Jurkat, Clone E6-1 (cell line): ENCODE data around the gene AMDHD2.

Experiments used
- DNase-seq: peaks from one replicate; pipeline ENCODE4 v3.0.0-alpha.2; 2011; ENCODE audit warnings: low read depth, low spot score
- H3K4me3 ChIP-seq: 2 replicates; pipeline ENCODE4 v1.5.1; 2011; ENCODE audit warnings: mild to moderate bottlenecking, low read length, control low read depth, moderate library complexity

AMDHD2 gene

DNA sequence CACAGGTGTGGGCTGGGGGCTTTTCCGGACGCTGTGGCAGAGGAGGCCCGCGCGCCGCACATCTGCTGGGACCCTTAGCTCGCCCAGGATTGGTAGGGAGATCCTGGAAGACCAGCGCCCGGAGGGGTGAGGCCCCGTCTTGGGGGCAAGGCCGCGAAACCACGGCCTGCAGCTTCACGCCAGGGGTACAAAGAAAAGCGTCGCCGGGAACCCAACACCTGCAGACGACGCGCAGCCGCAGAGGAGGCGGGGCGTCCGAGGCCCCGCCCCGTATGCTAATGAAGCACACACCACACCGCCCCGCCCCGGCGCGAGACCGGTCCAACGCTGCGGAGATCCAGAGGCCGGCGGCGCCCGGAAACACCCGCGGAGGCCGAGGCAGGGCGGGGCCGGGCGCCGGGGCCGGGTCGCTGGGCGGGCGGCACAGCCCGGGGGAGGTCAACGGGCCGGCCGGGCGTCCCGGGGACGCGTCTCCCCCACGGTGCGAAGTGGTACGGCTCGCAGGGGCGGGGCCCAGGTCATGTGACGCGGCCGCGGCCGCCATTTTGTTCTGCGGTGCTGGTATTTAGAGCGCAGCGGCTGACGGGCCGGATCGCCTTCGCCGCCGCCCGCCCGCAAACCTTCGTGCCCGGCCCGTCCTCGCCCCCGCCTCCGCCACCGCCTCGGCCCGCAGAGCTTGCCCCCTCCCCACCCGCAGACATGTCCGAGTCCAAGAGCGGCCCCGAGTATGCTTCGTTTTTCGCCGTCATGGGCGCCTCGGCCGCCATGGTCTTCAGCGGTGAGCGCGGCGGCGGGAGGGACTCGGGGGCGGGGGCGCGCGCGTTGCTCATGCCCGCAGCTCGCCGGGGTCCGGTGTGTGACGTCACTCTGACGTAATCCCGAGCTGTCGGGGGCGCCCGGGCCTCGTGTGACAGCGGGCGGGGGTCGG, 6.5 kb upstream of the AMDHD2 start, which contains the start of gene ATP6V0C:
TSS of gene ATP6V0C (plus strand) at position 548 of the 928 bp plus-strand sequence. CDS start at position 700, 152 bp downstream.
- H3K4me3 ChIP-seq, result peak within 1 kb of the TSS; percentile 70
- peak; percentile 91 for DNase-seq

DNA sequence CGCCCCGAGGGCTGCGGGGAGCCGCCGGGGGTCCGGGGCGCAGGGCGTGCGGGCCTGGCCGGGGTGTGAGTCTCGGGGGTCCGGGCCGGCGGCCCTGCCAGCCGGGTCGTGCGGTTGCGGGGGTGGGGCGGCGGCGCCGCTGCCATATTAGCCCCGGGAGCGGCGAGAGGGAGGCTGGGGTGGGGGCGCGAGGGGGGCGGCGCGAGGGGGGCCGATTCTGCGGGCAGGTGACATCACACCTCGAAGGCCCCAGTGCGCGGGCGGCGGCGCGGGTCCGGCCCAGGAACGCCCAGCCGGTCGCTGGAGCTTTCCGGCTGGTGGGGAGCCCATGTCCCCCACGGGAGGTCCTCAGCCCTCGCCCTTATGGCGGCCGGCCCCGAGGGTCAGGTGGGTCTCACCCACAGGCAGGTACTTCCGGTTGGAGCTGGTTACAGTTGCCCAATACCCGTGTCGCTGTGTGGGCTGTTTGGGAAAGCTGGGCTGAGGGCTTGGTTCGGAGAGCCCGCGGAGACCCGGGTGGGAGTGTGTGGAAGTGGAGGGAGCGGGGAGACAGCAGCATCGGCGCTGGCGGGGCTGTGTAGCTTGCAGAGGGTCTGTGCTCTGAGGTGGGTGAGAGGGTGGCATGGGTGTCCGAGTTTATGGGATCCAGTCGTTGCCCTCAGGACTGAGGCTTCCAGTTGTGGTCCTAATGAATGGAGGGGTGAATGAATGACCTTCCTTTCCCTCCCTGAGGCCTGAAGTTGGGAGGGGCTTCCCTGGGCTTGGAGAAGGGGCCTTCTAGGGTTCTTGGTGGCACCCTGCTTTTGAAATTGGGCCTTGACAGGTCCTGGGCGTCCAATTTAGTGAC, 5.6 kb upstream of the AMDHD2 start:
- H3K4me3 ChIP-seq, result peak overlapping the region; percentile 70
- no peak for DNase-seq

DNA sequence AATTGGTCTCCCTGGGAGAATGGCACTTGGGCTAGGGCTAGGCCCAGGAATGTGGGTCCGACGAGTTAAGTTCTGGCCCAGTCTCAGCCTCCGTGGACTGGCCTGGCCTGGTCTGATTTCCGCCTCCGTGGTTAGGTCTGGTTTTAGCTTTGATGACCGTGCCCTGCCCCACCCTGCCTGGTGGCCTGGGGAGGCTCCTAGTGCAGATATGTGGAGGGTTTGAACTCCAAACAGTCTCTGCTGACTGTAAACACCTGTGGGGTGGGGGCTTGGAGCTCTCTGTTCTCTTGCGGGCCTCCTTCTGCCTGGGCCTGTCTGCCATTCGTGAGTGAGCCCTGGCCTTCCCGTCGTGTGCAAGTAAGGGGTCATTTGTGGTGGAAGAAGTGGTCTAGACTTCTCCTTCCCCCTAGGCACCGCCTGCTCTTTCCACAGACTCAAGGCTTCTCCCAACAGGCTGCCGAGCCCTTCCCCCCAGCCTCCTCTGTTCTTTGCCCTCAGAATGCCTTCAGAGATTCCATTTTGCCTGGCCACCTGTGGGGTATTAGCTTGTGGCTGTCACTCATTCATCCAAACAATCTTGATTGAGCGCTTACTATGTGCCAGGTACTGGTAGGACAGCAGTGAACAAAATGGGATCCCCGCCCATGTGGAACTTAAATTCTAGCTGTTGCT, 4.9 kb upstream of the AMDHD2 start:
- DNase-seq, result no peak
- H3K4me3 ChIP-seq, result peak overlapping the region; percentile 70

DNA sequence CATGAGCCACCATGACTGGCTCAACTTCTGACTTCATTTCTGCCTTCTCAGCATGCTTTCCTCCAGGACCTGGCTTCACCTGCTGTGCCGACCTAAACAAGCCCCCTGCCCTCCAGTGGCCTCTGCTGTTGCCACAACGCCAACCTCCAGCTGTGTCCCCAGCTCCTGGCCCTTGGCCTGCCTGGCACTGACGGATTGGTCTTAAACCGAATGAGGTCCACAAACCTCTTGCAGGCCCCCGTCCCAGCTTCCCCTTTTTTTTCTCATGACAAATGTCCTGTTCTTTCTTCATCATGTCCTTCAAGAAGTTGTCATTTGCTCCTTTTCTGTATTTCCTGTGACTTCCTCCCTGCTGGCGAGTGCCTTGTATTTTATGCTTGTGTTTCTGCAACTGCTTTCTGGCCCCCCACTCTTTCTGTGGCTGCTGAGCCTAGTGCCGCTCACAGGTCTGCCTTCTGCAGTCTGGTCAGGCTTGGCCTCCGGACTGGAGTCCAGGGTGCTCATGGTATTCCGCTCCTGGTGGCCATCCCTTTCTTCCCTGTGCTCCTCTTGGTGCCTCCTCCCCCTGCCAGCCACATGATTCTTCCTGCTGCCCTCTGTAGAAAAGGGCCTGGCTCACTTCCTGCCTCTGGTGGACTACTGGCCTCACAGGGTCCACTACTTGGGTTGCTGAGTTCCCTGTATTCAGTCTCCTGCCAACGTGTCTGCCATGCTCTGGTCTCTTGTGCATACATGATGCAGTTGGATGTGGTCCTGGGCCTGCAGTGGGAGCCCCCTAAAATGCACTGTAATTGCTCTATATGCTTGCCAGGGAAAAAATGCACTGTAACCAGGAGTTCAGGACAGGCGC, 3.6 kb upstream of the AMDHD2 start:
- DNase-seq, result no peak
- H3K4me3 ChIP-seq, result no peak overlapping the region

DNA sequence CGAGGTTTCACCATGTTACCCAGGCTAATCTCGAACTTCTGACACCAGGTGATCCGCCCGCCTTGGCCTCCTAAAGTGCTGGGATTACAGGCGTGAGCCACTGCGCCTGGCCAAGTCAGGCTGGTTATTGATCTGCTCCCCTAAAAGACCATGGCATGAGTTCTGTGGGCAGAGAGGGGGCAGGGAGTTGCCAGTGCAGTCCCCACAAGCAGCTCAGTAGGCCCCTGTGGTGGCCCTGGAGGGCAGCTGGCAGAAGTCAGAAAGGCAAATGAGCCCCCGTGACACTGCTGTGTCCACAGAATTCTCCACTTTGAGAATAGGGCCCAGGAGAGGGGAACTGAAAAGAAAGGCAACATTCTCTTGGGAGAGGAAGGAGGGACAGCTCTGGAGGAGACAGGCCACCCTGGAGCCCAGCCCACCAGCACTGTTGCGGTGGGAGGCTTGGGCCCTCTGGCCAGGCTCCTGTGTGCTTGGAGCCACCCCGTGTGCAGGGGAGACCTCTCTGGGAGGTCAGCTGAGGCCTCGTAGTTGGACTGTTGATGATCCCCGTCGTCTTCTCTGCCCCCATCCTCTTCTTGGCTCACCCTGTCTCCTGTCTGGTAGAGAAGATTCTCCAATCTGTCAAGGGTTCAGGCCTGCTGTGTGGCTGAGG, 2.1 kb upstream of the AMDHD2 start:
- DNase-seq, result no peak

GRCh38 chr16:2518823-2519710, 1.1 kb upstream of the AMDHD2 start:
- no peak overlapping the region for H3K4me3 ChIP-seq
- no peak for DNase-seq

More for the DNA sequence above, 2.1 kb upstream of the AMDHD2 start:
- H3K4me3 ChIP-seq, result no peak overlapping the region

DNA sequence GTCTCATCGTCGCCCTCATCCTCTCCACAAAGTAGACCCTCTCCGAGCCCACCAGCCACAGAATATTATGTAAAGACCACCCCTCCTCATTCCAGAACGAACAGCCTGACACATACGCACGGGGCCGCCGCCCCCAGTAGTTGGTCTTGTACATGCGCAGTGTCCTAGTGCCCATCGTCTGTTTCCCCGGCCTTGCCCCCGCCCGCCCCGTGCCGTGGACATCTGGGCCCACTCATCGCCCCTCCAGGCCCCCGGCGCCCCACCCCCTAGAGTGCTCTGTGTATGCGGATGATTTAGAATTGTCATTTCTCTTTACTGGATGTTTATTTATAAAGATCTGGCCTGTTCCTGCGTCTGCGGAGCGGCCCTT, 475 bp upstream of the AMDHD2 start:
- H3K4me3 ChIP-seq, result peak overlapping the region; percentile 31
- DNase-seq, result no peak

- H3K4me3 ChIP-seq, result peak overlapping the region; percentile 69
- no peak for DNase-seq
Observed at GRCh38 chr16:2520784-2521531, 787 bp downstream of the AMDHD2 start.

- no peak overlapping the region for H3K4me3 ChIP-seq
- DNase-seq, result no peak
Observed at GRCh38 chr16:2523801-2524231, 3.6 kb downstream of the AMDHD2 start.

DNA sequence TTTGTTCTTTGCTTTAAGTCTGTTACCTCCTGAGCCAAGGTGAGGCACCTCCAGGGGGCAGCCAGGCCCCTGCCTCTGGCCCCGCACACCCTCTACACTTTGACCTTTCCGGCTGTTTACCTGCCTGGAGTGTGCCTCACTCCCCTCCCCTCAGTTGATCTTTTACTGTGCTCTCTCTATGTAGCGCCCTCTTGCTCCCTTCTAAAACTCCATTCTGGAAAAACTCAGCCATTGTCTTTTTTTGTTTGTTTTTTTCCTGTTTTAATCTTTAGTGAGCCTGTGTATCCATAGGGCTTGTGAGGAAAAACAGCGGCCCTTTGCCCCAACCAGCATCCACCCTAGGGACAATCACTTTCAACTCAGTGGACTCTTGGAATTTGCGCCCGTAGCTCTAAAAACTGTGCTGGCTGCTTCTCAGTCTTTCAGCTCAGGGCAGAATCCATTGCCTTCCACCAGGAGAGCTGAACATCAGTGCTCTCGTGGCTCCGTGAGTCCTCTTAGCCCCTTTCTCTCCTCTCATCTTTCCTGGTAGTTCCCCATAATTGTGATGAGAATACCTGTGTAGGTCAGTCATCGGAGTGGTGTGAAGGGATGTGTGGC, 4.3 kb downstream of the AMDHD2 start:
- H3K4me3 ChIP-seq, result no peak overlapping the region
- DNase-seq, result no peak

DNA sequence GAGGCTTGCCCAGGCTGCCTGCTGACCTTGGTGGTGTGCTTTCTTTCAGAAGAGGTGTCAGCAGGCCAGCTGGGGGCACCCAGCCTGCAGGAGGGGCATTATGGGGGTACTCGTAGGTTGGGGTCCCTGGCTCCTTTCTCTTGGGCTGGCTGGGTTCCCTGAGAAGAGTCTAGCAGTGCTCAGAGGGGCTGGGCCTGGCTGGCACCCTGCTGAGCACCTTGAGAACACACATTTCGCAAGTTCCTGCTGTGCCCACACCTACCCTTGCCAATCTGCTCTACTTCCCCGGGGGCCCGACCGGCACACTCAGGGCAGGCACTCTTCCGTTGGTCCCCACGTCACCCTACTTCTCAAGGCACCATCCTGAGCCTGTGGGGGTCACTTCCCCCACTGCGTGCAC, 6.0 kb downstream of the AMDHD2 start:
- H3K4me3 ChIP-seq, result no peak overlapping the region
- DNase-seq, result no peak

DNA sequence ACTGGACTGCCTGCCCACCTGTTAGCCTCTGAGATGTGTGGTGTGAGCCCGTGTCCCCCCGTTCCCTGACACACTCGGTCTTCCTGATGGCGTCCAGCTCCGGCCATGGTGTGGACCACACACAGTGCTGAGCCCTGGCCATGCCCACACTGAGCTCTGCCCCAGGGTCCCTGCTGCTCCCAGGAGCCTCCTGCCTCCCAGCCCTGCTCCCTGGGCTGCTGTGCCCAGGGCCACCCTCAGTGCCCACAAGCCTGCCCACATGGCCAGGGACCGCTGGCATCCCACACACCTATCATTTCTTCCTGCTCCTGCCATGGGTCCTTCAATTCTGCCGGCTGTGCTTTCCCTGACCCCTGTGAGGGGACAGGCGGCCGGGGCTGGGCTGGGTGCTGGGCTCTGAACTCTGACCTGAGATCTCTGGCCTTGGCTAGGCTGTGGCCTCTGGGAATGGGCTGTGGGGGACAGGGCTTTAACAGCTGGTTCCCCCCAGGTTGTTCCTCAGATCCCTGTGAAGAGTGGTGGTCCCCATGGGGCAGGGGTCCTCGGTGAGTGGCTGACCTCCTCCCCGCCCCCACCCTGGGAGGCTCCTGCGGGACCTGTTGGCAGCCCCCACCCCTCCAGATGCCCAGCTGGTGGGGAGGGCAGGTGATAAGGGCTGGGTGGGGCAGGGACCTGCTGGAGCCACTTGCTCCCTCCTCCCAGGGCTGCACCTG, 7.1 kb downstream of the AMDHD2 start:
- no peak overlapping the region for H3K4me3 ChIP-seq
- DNase-seq, result no peak

- H3K4me3 ChIP-seq, result no peak overlapping the region
- no peak for DNase-seq
Observed at GRCh38 chr16:2527784-2528100, 7.6 kb downstream of the AMDHD2 start.

DNA sequence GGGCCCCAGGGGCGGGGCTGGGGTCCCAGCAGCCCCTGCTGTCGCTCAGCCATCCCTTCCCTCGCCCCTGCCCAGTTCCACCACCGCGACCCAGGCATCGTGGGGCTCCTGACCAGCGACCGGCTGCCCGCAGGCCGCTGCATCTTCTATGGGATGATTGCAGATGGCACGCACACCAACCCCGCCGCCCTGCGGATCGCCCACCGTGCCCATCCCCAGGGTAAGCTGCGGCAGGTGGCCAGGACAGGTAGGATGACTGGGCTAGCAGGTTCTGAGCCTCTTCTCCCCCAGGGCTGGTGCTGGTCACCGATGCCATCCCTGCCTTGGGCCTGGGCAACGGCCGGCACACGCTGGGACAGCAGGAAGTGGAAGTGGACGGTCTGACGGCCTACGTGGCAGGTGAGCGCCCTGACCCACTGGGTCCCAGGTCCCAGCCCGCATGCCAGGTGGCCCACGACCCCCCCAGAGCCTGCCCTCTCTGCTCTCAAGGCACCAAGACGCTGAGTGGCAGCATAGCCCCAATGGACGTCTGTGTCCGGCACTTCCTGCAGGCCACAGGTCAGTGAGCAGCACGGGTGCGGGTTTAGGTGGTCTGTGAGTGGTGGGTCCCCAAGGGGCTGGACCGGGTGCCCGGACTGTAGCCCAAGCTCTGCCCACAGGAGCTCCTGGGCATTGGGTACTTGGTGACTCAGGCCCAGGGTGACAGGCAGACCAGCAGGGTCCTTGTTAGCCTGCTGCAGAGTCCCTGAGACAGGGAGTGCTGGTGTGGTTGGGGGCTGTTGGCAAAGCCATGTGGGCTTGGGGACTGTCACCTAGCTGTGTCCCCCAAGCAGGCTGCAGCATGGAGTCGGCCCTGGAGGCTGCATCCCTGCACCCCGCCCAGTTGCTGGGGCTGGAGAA, 8.2 kb downstream of the AMDHD2 start:
- DNase-seq, result no peak
- no peak overlapping the region for H3K4me3 ChIP-seq
